Measurements from ENCODE around the gene PDLIM7. TPM values are rescaled to one million over a fixed set of nuclear protein-coding genes. Genes with fewer than 3 reads are reported as not detected.

The PDLIM7 gene
- total RNA-seq: 318 and 371 TPM in 2 replicates
- polyA plus RNA-seq: 314 and 418 TPM in 2 replicates
- 181 and 257 TPM in 2 replicates for polyA plus RNA-seq (2011; cell fraction: cytosol; rRNA removed)
- 815 and 843 TPM in 2 replicates for polyA plus RNA-seq (2011; cell fraction: nucleus; rRNA removed)
- polyA plus RNA-seq (2012): 179 and 248 TPM in 2 replicates
- polyA minus RNA-seq: 120 and 143 TPM in 2 replicates
- polyA minus RNA-seq (2011; cell fraction: cytosol; rRNA and poly(A)+ RNA removed): 25.4 TPM
- polyA minus RNA-seq (2011; cell fraction: nucleus; rRNA and poly(A)+ RNA removed): 136 and 281 TPM in 2 replicates
- percentile 84 among the genes with signal in this experiment for Bru-seq, nascent RNA
- BruChase-seq, experiment 1, labeled RNA remaining after a 6-hour chase: percentile 93 among the genes with signal in this experiment
- BruChase-seq, experiment 2, labeled RNA remaining after a 2-hour chase: percentile 93 among the genes with signal in this experiment
- long read RNA-seq, transcript PDLIM7-201 (8 exons, 977 nt): minor isoform, 58 of 1,167 reads
- long read RNA-seq, transcript PDLIM7-202 (13 exons, 1,689 nt): major isoform, 728 of 1,167 reads
- long read RNA-seq, transcript PDLIM7-212 (3 exons, 556 nt): minor isoform, 16 of 1,167 reads
- long read RNA-seq, partial matches to known transcripts: 151 of 1,167 reads
- long read RNA-seq, other reads (novel, unspliced or antisense): 213 of 1,167 reads

- Histone ChIP-seq H2AFZ (ENCODE audit: low read depth, low read length) (peak within 1 kb of the TSS; percentile 22), H3K36me3 (ENCODE audit: control insufficient read depth in 2 of 2, extremely low read depth in 1 of 2, insufficient read depth in 2 of 2, low read length in 2 of 2) (peaks cover 5 to 6% of the 10 kb centered on the region in 2 experiments), H3K4me2 (ENCODE audit: insufficient read depth, low read length) (peak within 1 kb of the TSS; percentile 70), H3K9me1 (replicated peaks; ENCODE audit: control insufficient read depth, extremely low read depth, insufficient read depth, low read length) (no peaks in the 10 kb centered on the region), H3K79me2 (ENCODE audit: control insufficient read depth, insufficient read depth, low read length) (peaks cover 27% of the 10 kb centered on the region), H3K27me3 (ENCODE audit: control insufficient read depth in 2 of 2, insufficient read depth in 2 of 2, low read length in 2 of 2) (no peaks in the 10 kb centered on the region), H3K4me3 (replicated peaks in 1 of 3; ENCODE audit: insufficient read depth in 1 of 3, low read depth in 1 of 3, low read length in 3 of 3) (peak within 1 kb of the TSS; percentile 47 to 79 (median 74)), H3K4me1 (ENCODE audit: control insufficient read depth, extremely low read depth, insufficient read depth, low read length) (peaks cover 42% of the 10 kb centered on the region), H3K27ac (ENCODE audit: insufficient read depth, low read depth, low read length) (peak within 1 kb of the TSS; percentile 93), H4K20me1 (replicated peaks; ENCODE audit: control insufficient read depth, extremely low read depth, insufficient read depth, low read length) (no peaks in the 10 kb centered on the region), H3K9me3 (replicated peaks; ENCODE audit: control insufficient read depth, insufficient read depth, low read length) (no peaks in the 10 kb centered on the region), H3K9ac (replicated peaks; ENCODE audit: extremely low read depth, insufficient read depth, low read length) (peak within 1 kb of the TSS; percentile 93)
- peak; percentile 98 for FAIRE-seq
- CTCF ChIA-PET: interaction anchor here (0.7 to 2.5 kb wide), 7 partner anchors 20 to 131 kb away, joined by 3 to 12 read pairs (median 3); no protein-coding TSS in a partner anchor
- dilution Hi-C loops (cut with MboI; ENCODE audit: extremely low pct_ligation_motif_present, low sequenced_read_pairs) (no loop called here), intact Hi-C loops (cut with micrococcal nuclease) (loop anchor here (1.0 to 10.0 kb wide), 6 partner anchors 12 to 963 kb away; partner anchors contain the start of genes DOK3, GRK6, N4BP3 and RNF44)
- peak; percentile 98 for DNase-seq (ENCODE audit: low read depth, low spot score)
- TF ChIP-seq GATA2 (IDR thresholded peaks at IDR 0.05; ENCODE audit: insufficient read depth, insufficient read length, low read depth, low read length) (no peak), POLR2AphosphoS5 (IDR thresholded peaks at IDR 0.05; ENCODE audit: insufficient read depth, low read depth, low read length) (peak; percentile 99), POLR2A (IDR thresholded peaks at IDR 0.05; ENCODE audit: low read depth, low read length) (peak; percentile 99)
- POLR2A ChIA-PET: interaction anchor here (0.6 to 3.0 kb wide), 16 partner anchors 8 to 303 kb away, joined by 3 to 17 read pairs (median 5); partner anchors contain the start of genes DDX41, DOK3 and GRK6
- BruUV-seq (replicated peaks): no TSS peak
These were observed at the start of gene PDLIM7 for GRCh38 chr5:177497292-177498012. TSS of gene PDLIM7 (minus strand) at chr5:177497604. CDS start at chr5:177496512, 1,092 bp downstream.
